Endometrial microvascular endothelial cells (primary cell): ENCODE measurements around the gene ALG5. TPM values are rescaled to one million over a fixed set of nuclear protein-coding genes. Genes with fewer than 3 reads are reported as not detected.

Experiments used
- in situ Hi-C: cut with HindIII; loops from 2 replicates; pipeline ENCODE4 v1.10.0; 2017; ENCODE audit warnings: low sequenced_read_pairs, low pct_unique_long_range_greater_than_20kb; ENCODE audit errors: inconsistent ontology term
- total RNA-seq: library from RNA; depleted of rRNA; stranded (reverse); fragments of >200 nt; gene quantifications from one replicate; pipeline ENCODE4 v1.2.3, GENCODE V29; 2015; ENCODE audit errors: inconsistent ontology term

The ALG5 gene
- total RNA-seq, 1 donor from 2014 or later: 33.9 TPM

DNA sequence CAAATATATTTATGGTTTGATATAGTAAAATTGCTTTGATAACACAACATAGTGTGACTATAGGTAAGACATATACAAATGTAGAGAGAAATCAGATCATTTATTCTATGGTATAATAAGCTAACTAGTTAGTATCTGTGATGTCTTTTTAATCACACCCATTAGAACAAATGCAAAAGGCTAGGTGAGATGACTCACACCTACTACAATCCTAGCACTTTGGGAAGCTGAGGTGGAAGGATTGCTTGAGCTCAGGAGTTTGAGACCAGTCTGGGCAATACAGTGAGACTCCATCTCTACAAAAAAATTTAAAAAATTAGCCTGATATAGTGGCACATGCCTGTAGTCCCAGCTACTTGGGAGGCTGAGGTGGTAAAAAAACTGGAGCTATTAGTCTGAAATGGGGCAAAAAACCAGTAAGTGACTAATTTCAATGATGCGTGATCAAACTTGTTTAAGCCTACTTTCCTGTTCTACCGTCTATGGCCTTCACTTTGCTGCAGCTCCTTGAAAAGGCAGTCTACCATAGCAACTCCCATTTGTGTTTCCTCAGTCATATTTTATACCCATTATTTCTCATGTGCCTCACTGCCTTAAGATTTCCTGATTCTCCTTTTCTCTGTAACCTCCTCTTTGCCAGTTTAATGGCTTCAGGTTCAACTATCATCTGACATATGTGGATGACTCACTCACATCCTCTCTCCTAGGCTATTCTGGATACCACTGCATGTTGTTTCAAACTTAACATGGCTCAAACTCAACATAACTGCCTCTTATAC is 12.5 kb downstream of the ALG5 start:
- in situ Hi-C loops: loop anchor here (10.0 kb wide), 1 partner anchor 132 kb away; no protein-coding TSS in a partner anchor

DNA sequence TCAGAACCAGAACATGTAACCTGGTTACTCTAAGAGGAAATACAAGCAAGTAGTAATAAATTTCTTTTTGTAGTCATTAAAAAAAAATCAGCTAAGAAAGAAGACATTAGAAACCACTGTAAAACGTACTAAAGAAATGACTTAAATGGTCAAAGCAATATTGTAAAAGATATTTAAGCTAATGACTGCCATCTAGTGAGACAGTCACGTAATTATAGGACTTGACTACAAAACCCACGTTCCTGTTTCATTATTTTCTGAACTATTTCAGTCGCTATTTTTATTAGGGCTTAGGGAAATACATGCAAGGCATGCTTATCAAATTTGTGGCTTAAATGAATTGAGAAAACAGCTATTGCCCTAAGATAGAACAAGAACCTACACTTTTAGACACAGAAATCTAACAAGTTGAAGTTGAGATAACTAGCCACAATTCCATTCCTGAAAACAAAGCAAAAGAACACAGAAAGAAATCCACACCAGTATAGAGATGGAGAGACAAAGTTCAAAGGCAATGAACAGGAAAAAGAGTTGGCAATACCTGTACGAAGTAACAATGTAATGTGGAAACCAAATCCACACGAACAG is 17.9 kb downstream of the ALG5 start:
- in situ Hi-C loops: loop anchor here (10.0 kb wide), 1 partner anchor 126 kb away; no protein-coding TSS in a partner anchor

DNA sequence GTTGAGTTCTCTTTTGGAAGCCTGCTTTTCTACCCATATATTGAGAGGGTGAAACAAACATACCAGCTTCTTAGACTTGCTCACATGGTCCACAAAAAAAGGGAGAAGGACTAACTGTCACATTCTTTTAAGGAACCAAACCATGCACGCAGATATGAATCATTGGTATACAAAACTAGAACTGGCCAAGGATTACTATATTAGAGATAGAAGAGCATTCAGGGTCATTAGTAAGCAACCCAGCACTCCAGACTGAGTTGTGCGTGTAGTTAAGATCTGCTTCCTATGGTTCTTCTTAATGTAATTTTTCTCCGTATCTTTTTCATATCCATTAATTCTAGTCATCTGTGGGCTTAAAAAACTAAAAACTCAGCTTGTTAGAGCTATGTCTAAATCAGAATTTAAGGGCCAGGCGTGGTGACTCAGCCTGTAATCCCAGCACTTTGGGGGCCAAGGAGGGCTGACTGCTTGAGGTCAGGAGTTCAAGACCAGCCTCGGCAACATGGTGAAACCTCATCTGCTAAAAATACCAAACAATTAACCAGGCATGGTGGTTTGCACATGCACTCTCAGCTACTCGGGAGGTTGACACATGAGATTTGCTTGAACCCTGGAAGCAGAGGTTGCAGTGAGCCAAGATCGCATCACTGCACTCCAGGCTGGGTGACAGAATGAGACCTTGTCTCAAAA is 19.6 kb downstream of the ALG5 start:
- in situ Hi-C loops: loop anchor here (10.0 kb wide), 1 partner anchor 125 kb away; no protein-coding TSS in a partner anchor

DNA sequence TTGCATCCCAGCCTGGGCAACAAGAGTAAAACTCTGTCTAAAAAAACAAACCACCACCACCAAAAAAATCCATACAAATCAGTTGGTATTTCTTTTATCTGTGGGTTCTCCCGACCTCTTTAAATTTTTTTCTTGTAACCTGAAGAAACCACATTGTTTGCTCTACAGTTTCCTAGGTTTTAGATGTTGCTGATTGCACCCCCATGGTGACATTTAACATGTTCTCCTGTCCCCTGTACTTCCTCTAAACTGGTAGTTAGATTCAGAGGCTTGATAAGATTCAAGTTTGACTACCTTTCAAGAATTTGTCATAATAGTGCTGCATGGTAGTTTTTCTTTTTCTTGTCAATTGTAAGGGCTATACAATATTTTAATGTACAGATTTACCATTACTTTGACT is 24.0 kb downstream of the ALG5 start:
- in situ Hi-C loops: no loop called here

DNA sequence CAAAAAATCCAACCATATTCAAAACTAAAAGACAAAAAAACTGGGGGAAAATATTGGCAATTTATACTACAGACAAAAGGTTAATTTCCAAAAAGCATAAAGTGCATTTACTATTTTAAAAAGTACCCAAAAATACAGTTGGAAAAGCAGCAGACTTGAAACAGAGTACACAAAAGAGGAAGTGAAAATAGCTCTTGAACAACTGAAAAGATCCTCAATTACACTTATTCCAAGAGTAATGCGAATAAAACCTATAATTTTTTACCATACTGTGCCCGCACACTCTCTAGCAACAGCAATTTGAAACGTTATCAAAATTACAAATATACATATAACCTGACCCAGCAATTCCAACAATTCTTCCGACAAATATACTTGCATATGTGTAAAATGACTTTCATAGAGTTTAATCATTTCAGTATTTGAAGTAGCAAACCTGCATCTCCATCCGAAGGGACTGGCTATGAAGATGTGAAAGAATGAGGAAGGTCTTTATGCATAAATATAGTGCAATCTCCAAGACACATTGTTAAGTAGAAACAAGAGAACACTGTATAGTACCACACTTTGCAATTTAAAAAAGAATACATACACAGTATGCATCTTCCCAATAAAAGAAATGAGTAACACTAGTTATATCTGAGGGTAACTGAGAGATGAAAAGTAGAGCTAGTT is 25.4 kb downstream of the ALG5 start:
- in situ Hi-C loops: no loop called here

GRCh38 chr13:36973009-36973408 is 26.1 kb downstream of the ALG5 start:
- in situ Hi-C loops: no loop called here

GRCh38 chr13:36966404-36966803 is 32.7 kb downstream of the ALG5 start:
- in situ Hi-C loops: no loop called here

DNA sequence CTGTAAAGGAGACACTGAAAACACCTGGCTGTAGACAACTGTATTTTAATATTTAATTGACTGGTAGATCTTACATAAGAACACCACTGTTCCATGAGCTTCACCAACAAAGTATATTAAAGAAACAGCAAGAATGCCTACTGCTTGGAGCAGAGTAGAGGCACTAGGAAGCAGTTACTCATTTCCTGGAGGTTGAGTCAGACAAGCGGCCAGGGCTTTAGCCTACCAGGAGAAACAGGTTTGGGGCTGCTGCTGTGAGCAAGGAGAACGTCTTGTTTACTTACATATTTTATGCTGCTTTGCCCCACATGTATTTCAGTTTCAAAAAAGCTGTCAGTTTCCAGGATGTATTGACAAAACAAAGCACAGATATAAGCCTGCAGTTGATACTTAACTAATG is 33.4 kb downstream of the ALG5 start:
- in situ Hi-C loops: no loop called here

- in situ Hi-C loops: no loop called here
Measured at GRCh38 chr13:36959456-36960116, 39.6 kb downstream of the ALG5 start.

DNA sequence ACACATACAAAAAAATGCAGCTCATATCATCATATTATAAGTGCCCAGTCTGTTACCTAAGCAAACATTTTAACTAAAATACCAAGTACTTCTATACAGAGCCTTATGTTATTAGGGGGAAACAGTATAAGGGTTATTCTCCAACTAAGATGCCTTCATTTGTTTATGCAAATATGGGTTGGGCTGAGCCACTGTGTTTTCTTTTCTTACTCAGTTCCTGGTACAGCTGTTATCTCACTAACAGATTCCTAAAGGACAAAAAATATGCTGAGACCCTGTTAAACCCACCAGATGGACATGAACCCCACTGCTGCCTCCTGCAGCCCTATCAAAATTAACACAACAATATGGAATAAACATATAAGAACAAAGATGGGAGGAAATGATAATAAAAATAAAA is 44.6 kb downstream of the ALG5 start:
- in situ Hi-C loops: no loop called here

DNA sequence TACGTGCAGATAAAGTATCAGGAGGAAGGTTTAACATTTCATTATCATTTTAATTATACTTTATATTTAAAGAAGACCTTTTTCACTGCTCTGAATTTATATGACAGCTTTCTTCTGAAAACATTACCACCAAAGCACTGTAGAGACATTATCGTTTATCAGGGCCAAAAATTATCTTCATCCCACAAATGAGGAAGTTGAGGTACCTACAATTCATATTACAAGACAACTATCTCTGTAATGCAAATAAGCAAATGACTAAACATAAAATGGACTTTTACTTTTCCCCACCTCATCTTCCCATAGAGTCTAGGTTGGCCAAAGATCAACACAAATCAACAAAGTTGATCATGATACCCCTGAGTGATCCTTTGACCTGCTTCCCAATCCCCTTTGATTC is 48.2 kb downstream of the ALG5 start:
- in situ Hi-C loops: no loop called here

DNA sequence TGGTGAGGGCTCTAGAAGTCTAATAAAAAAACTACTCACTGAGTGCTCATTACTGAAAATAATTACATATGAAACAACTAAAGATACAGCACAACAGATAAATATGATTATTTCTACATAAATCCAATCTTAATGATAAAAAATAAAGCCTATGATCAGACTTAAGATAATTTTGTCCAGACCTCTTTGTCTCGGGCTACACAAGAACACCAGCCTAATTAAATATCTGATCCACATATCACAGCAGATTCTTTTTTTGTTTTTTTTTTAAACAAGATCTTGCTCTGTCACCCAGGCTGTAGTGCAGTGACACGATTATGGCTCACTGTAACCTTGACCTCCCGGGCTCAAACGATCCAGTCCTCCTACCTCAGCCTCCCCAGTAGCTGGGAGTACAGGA is 48.8 kb downstream of the ALG5 start:
- in situ Hi-C loops: no loop called here

DNA sequence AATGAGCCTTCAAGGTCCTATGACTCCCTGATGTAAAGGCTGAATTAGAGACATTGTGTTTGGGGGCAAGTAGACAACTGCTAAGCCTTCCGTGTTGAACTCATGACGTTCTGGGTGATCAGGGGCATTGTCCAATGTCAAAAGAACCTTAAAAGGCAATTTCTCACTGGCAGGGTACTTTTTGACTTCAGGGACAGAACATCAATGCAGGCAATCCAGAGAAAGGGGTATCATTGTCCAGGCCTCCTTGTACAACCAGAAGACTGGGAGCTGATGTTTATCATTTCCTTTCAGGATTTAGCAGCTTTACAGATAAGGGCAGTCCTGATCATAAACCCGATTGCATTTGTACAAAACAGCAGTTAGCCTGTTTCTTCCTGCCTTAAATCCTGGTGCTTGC is 54.1 kb downstream of the ALG5 start:
- in situ Hi-C loops: no loop called here

DNA sequence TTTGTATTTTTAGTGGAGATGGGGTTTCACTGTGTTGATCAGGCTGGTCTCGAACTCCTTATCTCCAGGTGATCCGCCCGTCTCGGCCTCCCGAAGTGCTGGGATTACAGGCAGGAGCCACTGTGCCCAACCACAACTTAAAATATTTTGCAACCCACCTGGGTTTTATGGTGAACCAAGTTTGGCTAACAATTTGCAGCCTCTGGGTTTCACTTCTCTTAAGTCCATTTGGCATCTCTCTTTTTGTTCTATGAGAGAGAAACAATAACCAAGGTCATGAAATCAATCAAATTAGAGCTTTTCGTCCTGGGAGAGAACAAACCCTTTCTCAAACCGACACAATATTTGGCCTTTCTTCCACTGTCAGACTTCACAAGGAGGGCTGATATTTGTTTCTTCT is 73.5 kb downstream of the ALG5 start:
- in situ Hi-C loops: no loop called here

- in situ Hi-C loops: no loop called here
Measured at GRCh38 chr13:36924001-36924400, 75.1 kb downstream of the ALG5 start.

GRCh38 chr13:36921631-36922301 is 77.4 kb downstream of the ALG5 start:
- in situ Hi-C loops: no loop called here

DNA sequence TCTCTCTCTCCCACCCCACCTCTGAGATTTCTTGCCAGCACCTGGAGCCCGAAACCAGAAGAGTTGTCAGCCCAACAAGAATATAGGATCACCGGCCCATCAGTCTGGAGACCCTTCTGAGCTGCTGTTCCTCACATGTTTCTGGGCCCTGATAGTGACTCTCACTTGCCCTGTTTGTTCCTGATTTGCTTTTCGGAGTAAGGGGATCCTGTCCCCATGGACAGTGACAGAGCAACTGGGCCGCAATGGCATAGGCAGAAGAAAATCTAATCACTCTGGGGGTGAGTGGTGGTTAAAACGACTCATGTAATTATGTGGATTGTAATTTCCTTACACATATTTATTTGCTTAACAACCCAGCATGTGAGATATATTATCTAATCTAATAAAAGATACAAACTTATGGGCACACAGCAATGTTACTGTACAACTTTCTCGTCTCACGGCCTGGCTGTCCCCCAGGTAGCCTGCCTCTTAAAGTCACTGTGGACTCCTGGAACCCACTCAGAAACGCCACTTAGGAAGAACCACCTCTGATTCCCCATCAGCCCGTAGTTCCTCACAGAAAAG is 78.4 kb downstream of the ALG5 start:
- in situ Hi-C loops: no loop called here
